PC-3 (cell line): ENCODE measurements around the gene BEGAIN. TPM values are rescaled to one million over a fixed set of nuclear protein-coding genes. Genes with fewer than 3 reads are reported as not detected.

ENCODE experiments used
- ATAC-seq: fragments of 200-7000 bp; cut with Tn5 transposase; 2 replicates; pipeline ENCODE4 v1.9.1; 2020; ENCODE audit warnings: mild to moderate bottlenecking, moderate library complexity
- BruUV-seq: library from RNA; stranded (reverse); fragments of 400-500 nt; replicated peaks from 2 replicates; lab custom pipeline; 2021; lab: Mats Ljungman, UMichigan
- CTCF ChIA-PET: fragments of 300-600 bp; sonication (Branson Sonifier 250); formaldehyde crosslinking; loops from one replicate; lab custom pipeline; 2022; ENCODE audit warnings: antibody characterized with exemption; lab: Charles Lee
- POLR2A ChIA-PET: fragments of 300-600 bp; sonication (Branson Sonifier 250); formaldehyde crosslinking; loops from one replicate; lab custom pipeline; 2022; ENCODE audit warnings: antibody characterized with exemption; ENCODE audit not compliant: unreplicated experiment; lab: Charles Lee
- DNase-seq: peaks from one replicate; pipeline ENCODE4 v3.0.0-alpha.2; 2015
- H2AFZ ChIP-seq: fragments of 300-600 bp; sonication (generic); 2 replicates; pipeline ENCODE4 v1.6.0; 2016; ENCODE audit warnings: antibody characterized with exemption, low read length
- H3F3A ChIP-seq: fragments of 300-600 bp; sonication (generic); one replicate; pipeline ENCODE4 v1.6.0; 2017; ENCODE audit warnings: antibody characterized with exemption, low read length, control low read depth, mild to moderate bottlenecking; ENCODE audit not compliant: unreplicated experiment
- H3K27ac ChIP-seq: fragments of 300-600 bp; sonication (generic); 2 replicates; pipeline ENCODE4 v1.5.1; 2016; ENCODE audit warnings: mild to moderate bottlenecking, low read length
- H3K27me3 ChIP-seq: fragments of 300-600 bp; sonication (generic); 2 replicates; pipeline ENCODE4 v1.6.1; 2016; ENCODE audit warnings: low read length, mixed read lengths
- H3K36me3 ChIP-seq: fragments of 300-600 bp; sonication (generic); 2 replicates; pipeline ENCODE4 v1.6.1; 2016; ENCODE audit warnings: low read depth, mixed run types, low read length, mixed read lengths
- H3K4me1 ChIP-seq: fragments of 300-600 bp; sonication (generic); 2 replicates; pipeline ENCODE4 v1.5.1; 2016; ENCODE audit warnings: low read length; ENCODE audit not compliant: insufficient read depth
- H3K4me2 ChIP-seq: fragments of 300-600 bp; sonication (generic); 2 replicates; pipeline ENCODE4 v1.6.0; 2016; ENCODE audit warnings: low read length
- H3K4me3 ChIP-seq: fragments of 300-600 bp; sonication (generic); 2 replicates; pipeline ENCODE4 v1.5.1; 2016; ENCODE audit warnings: mild to moderate bottlenecking, low read length, mixed read lengths
- H3K79me2 ChIP-seq: fragments of 300-600 bp; sonication (generic); 2 replicates; pipeline ENCODE4 v1.6.1; 2017; ENCODE audit warnings: low read length, mixed read lengths
- H3K9ac ChIP-seq: fragments of 300-600 bp; sonication (generic); 2 replicates; pipeline ENCODE4 v1.6.0; 2016; ENCODE audit warnings: mild to moderate bottlenecking, low read length
- H3K9me2 ChIP-seq: fragments of 300-600 bp; sonication (generic); replicated peaks from 2 replicates; pipeline ENCODE4 v1.6.1; 2016; ENCODE audit warnings: mixed run types, low read length, mixed read lengths
- H3K9me3 ChIP-seq: fragments of 300-600 bp; sonication (generic); 2 replicates; pipeline ENCODE4 v1.6.1; 2016; ENCODE audit warnings: low read length, mixed read lengths
- H4K20me1 ChIP-seq: fragments of 300-600 bp; sonication (generic); 2 replicates; pipeline ENCODE4 v1.6.1; 2016; ENCODE audit warnings: low read length, mixed read lengths
- EZH2 ChIP-seq: fragments of 300-600 bp; sonication (generic); IDR thresholded peaks from one replicate; pipeline ENCODE4 v1.6.1; 2017; ENCODE audit warnings: antibody characterized with exemption, mild to moderate bottlenecking, low read length; ENCODE audit not compliant: unreplicated experiment
- EZH2phosphoT487 ChIP-seq: fragments of 300-600 bp; sonication (generic); IDR thresholded peaks from 2 replicates; pipeline ENCODE4 v1.6.1; 2018; ENCODE audit warnings: mild to moderate bottlenecking, antibody characterized with exemption, low read length, borderline replicate concordance
- intact Hi-C: fragments of 100-400 bp; cut with micrococcal nuclease; formaldehyde crosslinking; loops from 2 replicates; pipeline ENCODE4 v1.9.0; 2023
- total RNA-seq: library from RNA; depleted of rRNA; stranded (reverse); fragments of >200 nt; gene quantifications from 2 replicates; pipeline ENCODE4 v1.2.3, GENCODE V29; 2014
- TF ChIP-seq, protein P1 (sequence below): fragments of 300-600 bp; sonication (generic); conservative IDR thresholded peaks from 2 replicates; pipeline ENCODE4 v1.5.1; 2017; ENCODE audit warnings: antibody characterized with exemption, low read depth, mild to moderate bottlenecking, low read length

Gene BEGAIN
- total RNA-seq, 1 experiment from 2014 or later, result 3.8 TPM

DNA sequence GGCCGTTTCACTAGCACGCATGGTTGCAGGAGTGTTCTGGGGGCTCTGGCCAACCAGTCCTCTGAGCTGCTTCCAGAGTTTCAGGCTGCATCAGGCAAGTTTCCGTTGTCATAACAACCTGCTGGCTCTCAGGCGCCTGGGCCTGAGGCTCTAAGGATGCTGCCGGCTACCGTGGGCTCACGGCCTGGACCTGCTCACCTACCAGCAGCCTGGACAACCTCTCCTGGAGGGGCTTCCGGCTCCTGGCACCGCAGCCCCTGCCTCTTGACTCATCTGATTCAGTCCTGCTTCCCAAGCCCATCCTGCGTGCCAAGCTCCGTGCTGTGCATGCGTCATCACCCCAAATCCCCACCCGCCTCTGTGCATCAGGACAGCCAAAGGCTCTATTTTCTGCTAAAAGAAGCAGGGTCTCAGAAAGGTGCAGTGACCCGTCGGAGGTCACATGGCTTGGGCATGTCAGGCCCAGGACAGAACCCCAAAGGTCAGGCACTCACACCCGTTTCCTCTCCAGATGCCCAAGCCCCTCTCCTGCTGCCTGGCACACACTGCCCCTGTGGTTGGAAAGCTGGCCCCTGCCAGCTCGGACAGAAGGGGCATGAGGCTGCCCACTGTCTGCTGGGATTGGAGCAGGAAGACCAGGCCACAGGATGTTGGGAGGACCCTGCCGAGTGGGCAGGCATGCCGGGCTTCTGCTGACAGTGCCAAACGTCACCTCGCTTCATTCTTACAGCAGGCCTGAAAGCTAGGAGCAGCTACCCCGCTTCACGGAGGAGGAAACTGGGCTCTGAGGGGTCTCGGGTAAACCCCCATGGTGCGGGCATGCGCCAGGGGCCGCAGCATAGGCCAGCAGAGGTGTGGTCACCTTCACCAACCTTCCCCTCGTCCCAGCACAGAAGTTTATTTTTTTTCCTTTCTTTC is 5.7 kb downstream of the BEGAIN start:
- intact Hi-C loops, result no loop called here
- ChIA-PET POLR2A (no interaction called here), CTCF (no interaction called here)
- Histone ChIP-seq H3K27ac (no peak overlapping the region), H3K79me2 (no peaks in the 10 kb centered on the region), H3K36me3 (no peaks in the 10 kb centered on the region), H3K9ac (no peak overlapping the region), H2AFZ (no peak overlapping the region), H4K20me1 (no peaks in the 10 kb centered on the region), H3K9me3 (no peaks in the 10 kb centered on the region), H3K27me3 (no peaks in the 10 kb centered on the region), H3K4me1 (peaks cover 5% of the 10 kb centered on the region; the same call in 1 of the 2 replicates), H3F3A (no peaks in the 10 kb centered on the region), H3K4me3 (no peak overlapping the region), H3K9me2 (no peaks in the 10 kb centered on the region), H3K4me2 (no peak overlapping the region)
- ATAC-seq (no peak), DNase-seq (no peak)
- no TSS peak for BruUV-seq
- TF ChIP-seq, protein P1, sequence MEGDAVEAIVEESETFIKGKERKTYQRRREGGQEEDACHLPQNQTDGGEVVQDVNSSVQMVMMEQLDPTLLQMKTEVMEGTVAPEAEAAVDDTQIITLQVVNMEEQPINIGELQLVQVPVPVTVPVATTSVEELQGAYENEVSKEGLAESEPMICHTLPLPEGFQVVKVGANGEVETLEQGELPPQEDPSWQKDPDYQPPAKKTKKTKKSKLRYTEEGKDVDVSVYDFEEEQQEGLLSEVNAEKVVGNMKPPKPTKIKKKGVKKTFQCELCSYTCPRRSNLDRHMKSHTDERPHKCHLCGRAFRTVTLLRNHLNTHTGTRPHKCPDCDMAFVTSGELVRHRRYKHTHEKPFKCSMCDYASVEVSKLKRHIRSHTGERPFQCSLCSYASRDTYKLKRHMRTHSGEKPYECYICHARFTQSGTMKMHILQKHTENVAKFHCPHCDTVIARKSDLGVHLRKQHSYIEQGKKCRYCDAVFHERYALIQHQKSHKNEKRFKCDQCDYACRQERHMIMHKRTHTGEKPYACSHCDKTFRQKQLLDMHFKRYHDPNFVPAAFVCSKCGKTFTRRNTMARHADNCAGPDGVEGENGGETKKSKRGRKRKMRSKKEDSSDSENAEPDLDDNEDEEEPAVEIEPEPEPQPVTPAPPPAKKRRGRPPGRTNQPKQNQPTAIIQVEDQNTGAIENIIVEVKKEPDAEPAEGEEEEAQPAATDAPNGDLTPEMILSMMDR, result no peak
- TF ChIP-seq EZH2 (no peak), EZH2phosphoT487 (no peak)

DNA sequence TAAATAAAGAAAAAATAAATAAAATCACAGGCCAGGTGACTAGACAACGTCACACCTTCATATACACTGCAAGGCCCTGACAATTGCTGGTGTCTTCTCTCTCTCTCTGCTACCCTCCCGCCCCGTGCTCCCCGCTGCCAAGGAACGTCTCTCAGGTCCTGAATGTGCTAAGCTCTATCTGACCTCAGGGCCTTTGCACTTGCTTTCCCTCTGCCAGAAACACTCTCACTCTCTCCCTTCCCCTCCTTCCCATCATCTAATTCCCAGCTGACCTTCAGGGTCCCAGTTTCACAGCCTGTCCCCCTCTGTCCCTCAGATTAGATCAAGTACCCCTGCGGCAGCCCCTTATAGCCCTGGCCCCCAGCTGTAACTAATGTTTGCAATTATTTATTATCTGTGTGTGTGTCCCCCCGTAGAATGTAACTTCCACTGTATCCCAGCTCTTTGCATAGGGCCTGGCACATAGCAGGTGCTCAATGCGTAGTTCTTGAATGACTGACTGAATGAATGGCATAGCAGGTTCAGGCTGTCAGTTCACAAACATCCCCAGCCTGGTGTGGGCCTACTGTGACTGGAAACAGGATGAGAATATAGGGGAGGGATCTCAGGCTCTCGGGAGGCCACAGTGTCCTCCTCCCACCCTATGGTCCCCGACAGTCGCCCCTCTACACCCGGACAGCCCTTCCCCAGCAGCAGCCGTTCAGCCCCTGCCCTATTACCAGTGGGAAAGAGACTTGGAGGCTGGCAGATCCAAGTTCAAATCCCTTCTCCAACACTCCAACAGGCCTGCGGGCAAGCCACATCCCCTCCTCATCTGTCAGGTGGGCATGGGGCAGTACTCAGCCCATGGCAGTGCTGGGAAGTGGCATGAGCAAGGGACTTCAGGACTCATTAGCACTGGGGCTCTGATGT is 6.6 kb downstream of the BEGAIN start:
- DNase-seq (no peak), ATAC-seq (no peak)
- ChIA-PET CTCF (no interaction called here), POLR2A (no interaction called here)
- Histone ChIP-seq H3K4me3 (no peak overlapping the region), H3K27me3 (no peaks in the 10 kb centered on the region), H3K4me1 (no peaks in the 10 kb centered on the region), H3K9me2 (no peaks in the 10 kb centered on the region), H3K9ac (no peak overlapping the region), H3K79me2 (no peaks in the 10 kb centered on the region), H2AFZ (no peak overlapping the region), H3K36me3 (no peaks in the 10 kb centered on the region), H3F3A (no peaks in the 10 kb centered on the region), H3K9me3 (no peaks in the 10 kb centered on the region), H4K20me1 (no peaks in the 10 kb centered on the region), H3K27ac (no peak overlapping the region), H3K4me2 (no peak overlapping the region)
- intact Hi-C loops, result no loop called here
- BruUV-seq, result no TSS peak
- TF ChIP-seq EZH2phosphoT487 (no peak), EZH2 (no peak)
- TF ChIP-seq, protein P1, result no peak
